Heart left ventricle (tissue), 13 donors: ENCODE results near the gene ACVR2B.

Experiments used
- POLR2A ChIP-seq, 2 donors: fragments of 450-650 bp; IDR thresholded peaks; one replicate each; pipeline ENCODE4 v1.6.1; 2017; ENCODE audit warnings: antibody characterized with exemption in 2 of 2, mild to moderate bottlenecking in 2 of 2, moderate library complexity in 2 of 2
- TF ChIP-seq, protein P1 (sequence below), 12 donors: fragments of 200-600 bp; sonication (generic) in 4 of 12; IDR thresholded peaks; one replicate each; pipeline versions ENCODE4 v1.5.0 to v1.8.0; 2018 to 2022; ENCODE audit warnings: antibody characterized with exemption in 12 of 12, mild to moderate bottlenecking in 5 of 12
- donor health status: ischemic (EF 13 %, LVEDD 7.1; RV severe dilation, severe dysfunction).
- donor health status: DM: no; HTN: yes; CAD: no.
- donor health status: DM: no; HTN: no; CAD: no.
- donor health status: ischemic (EF 25% LVEDD 6.9; RV normal size, moderate dysfunction).
- donor health status: ischemic (EF 25% LVEDD 5.7; RV mildly dilated, moderate dysfunction).
- donor health status: ischemic (EF 35%, LVEDD 5.7; RV mildly dilated, moderate dysfunction).
- donor health status: nonischemic (EF 11% LVEDD 7.7; RV severe dilation, severe dysfunction).
- donor health status: DM: yes; HTN: yes; CAD: no.
- donor health status: PGD.
- donor health status: ischemic (EF 29% LVEDD 5.4; RV normal size, mild dysfunction).
- donor health status: nonischemic (EF 23%, LVEDD 6.1; RV moderate dilation, normal function).

DNA sequence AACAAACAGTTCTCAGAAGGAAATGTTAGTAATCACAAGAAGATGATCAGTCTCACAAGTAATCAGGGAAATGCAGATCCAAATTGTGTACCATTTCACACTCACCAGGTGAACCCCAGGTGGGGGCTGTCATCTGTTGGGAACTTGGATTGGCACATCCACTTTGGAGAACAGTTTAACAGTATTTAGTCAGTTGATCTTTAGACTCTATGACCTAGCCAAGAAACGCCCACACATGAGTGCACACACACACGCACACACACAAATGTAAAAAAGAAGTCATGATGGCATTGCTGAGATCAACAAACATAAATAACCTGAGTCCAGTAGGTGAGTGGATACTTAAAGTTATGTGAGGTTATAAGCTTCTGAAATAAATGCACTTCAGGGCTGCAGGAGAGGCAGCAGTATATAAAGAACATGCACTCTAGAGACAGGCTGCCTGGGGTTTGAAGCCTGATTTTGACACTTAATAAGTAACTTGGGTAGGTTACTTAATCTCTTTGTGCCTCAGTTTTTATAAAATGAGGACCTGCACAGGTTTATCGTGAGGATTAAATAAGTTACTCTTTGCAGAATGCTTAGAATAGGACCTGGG, 17.7 kb downstream of the ACVR2B start:
- TF ChIP-seq, protein P1, sequence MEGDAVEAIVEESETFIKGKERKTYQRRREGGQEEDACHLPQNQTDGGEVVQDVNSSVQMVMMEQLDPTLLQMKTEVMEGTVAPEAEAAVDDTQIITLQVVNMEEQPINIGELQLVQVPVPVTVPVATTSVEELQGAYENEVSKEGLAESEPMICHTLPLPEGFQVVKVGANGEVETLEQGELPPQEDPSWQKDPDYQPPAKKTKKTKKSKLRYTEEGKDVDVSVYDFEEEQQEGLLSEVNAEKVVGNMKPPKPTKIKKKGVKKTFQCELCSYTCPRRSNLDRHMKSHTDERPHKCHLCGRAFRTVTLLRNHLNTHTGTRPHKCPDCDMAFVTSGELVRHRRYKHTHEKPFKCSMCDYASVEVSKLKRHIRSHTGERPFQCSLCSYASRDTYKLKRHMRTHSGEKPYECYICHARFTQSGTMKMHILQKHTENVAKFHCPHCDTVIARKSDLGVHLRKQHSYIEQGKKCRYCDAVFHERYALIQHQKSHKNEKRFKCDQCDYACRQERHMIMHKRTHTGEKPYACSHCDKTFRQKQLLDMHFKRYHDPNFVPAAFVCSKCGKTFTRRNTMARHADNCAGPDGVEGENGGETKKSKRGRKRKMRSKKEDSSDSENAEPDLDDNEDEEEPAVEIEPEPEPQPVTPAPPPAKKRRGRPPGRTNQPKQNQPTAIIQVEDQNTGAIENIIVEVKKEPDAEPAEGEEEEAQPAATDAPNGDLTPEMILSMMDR (IDR thresholded peaks at IDR 0.05): no peak
- TF ChIP-seq POLR2A (IDR thresholded peaks at IDR 0.05): no peak
